Inflammatory macrophage treated with lipopolysaccharide for 4 hours (primary cell): Measurements from ENCODE around the gene STPG2.

ENCODE experiments used
- DNase-seq: peaks from one replicate; pipeline ENCODE4 v3.0.0-alpha.2; 2020

STPG2 gene

GRCh38 chr4:98092833-98093439, 50.3 kb downstream of the STPG2 start:
- peak; percentile 3 for DNase-seq

GRCh38 chr4:98081936-98082335, 61.3 kb downstream of the STPG2 start:
- DNase-seq, result no peak

DNA sequence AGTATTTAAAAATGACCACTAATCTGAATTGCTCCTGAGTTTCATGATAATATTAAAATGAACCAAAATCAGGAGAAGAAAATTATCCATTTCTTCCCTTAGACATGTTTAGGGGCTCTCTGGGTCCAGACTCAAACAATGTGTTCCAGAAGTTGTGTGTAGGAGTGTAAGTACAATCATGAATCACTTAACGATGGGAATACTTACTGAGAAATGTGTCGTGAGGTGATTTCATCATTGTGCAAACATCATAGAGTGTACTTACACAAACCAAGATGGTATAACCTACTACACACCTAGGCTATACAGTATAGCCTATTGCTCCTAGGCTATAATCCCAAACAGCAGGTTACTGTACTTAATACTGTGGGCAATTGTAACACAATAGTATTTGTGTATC, 74.8 kb downstream of the STPG2 start:
- DNase-seq, result no peak

DNA sequence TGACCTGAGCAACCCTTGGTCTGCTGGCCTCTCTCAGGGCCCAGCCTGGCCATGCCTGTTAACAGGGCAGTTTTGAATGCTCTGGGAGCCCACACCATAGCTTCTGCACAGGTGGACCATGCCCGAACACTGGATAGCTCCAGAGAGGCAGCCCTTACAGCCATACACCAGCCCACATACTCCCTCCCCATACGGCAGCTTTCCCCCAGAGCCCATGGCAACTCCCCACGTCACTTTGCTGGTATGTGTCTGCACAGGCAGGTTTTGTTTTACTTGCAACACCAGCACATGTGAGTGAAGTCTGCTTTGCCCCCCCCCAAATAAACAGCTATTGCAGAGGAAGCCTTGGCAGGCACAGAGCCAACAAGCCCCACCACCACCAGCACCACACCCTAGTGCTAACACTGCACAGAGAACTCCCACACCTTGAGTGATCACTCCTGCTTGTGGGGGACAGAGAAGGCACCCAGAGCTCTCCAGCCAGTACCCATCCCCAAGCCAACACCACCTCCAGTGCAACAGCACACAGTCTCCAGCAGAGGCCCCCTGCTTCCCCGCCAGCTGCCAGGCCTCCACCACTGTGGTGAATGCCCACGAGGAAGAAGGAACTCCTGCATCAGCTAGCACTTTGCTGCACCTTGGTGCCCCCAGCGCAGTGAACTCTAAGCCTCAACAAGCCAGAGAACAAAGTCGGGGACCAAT, 87.3 kb downstream of the STPG2 start:
- DNase-seq, result no peak

GRCh38 chr4:98046665-98047064, 96.6 kb downstream of the STPG2 start:
- no peak for DNase-seq

GRCh38 chr4:98030059-98030458, 113.2 kb downstream of the STPG2 start:
- DNase-seq, result no peak

GRCh38 chr4:98027827-98028226, 115.4 kb downstream of the STPG2 start:
- no peak for DNase-seq

GRCh38 chr4:98026362-98026761, 116.9 kb downstream of the STPG2 start:
- DNase-seq, result no peak

GRCh38 chr4:98006814-98007412, 136.4 kb downstream of the STPG2 start:
- DNase-seq, result no peak

DNA sequence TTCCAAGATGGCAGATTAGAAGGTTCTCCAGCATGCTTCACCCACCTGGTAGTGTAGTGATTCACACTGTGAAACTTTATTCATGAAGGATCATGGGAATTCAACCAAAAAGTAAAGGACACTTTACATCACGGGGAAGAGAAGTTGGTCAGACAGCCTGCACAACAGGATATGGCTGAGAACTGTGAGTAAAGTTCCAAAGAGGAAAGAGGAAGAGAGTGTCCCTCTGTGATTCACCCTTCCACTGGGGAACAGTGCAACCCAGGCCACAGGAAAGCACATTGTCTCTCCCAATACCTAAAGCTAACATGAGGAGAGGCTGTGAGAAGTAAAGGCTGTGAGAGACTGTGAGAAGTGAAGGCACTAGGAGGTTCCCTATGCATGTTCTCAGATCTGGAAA, 137.2 kb downstream of the STPG2 start:
- no peak for DNase-seq

DNA sequence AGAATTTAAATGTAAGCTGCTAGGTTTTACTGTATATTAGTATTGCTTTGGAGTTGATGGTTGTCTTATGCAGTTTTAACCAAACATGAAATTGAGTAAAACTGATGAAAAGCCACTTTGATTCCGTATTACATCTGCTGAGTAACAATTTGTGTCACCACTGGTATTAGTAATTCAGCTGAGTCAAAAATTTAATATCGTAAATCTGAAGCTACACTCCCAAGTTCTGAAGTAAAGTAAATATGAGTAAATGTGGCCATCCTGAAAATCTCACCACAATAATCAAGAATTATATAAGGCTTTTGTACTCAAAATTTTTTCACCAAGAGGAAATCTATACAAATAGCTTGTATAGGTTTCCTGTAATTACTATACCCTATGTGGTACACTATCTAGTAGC, 142.3 kb downstream of the STPG2 start:
- DNase-seq, result no peak

DNA sequence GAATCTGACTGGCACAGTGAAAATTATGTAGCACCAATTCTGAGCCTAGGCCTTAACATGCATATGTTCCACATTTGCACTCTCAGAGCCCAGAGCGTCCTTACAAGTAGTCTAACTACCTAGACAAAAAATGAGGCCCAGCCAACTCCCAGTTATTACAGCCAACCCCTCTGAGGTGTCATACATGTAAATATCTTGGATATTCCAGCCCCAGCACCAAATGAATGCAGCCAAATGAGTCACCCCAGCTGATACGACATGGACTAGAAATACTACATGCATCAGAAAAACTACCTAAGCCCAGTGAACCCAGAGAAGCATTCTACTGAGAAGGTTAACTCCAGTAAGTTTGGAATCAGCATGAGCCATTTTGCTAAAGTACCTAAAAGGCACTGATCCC, 145.1 kb downstream of the STPG2 start:
- DNase-seq, result no peak

GRCh38 chr4:97994765-97995465, 148.4 kb downstream of the STPG2 start:
- DNase-seq, result no peak

- DNase-seq, result no peak
These were observed 152.9 kb downstream of the STPG2 start for GRCh38 chr4:97990409-97990808.

DNA sequence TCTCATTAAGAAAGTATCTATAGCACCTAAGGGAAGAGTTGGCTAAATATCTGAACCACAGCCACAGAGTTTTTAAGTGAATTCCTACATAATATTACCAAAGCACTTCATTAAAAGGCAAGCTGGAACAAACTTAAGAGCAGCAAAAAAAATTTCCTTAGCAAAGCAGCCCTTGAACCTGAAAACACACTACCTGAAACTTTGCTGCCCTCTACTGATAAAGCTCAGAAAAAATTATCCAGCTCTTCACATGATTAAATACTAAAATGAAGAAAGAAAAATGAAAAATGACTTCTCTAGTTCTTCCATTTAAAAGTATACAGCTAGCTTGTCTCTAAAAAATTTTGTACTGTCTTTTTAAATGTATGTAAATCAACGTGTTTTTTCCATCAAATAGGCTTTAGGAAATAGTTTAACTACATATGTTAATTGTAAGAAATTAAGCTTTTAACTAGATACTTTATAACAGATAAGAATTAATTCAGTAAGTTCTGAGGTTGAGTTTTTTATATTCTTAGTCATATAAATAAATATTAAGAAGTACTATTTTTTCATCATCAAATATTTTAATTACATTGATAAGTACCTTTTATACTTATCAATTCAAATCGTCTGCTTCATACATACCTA, 156.1 kb downstream of the STPG2 start:
- peak; percentile 1 for DNase-seq

GRCh38 chr4:97984545-97985131, 158.6 kb downstream of the STPG2 start:
- DNase-seq, result no peak

DNA sequence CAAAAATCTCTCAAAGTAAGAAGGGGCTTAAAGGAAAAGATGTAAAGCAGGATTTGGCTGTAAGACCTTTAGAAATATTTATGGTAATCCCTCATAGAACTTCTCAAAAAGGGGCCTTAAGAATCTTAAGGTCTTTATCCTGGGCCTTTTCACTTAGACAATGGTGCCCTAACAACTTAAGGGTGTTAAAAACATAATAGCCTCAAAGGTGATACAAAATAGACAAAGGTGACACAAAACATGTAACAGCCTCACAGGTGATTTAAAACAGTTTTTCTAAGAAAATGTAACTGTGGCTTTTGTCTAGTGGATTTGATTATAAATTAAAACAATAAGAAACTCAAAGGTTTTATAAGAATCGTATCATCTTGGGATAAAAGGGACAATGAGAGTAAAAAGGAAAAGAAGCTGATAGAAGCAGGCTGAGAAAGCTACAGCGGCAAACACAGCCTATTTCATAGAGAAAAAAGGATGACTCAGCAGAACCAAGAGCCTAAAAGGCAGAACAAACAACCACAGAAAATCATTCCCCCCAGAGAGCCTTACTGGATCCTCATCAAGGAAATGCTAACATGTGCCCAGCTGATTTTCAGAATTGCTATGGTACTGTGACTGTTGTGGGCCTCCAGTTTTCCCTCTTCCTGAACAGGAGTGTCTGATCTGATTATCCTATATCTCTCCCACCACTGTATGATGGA, 164.3 kb downstream of the STPG2 start:
- DNase-seq, result no peak

DNA sequence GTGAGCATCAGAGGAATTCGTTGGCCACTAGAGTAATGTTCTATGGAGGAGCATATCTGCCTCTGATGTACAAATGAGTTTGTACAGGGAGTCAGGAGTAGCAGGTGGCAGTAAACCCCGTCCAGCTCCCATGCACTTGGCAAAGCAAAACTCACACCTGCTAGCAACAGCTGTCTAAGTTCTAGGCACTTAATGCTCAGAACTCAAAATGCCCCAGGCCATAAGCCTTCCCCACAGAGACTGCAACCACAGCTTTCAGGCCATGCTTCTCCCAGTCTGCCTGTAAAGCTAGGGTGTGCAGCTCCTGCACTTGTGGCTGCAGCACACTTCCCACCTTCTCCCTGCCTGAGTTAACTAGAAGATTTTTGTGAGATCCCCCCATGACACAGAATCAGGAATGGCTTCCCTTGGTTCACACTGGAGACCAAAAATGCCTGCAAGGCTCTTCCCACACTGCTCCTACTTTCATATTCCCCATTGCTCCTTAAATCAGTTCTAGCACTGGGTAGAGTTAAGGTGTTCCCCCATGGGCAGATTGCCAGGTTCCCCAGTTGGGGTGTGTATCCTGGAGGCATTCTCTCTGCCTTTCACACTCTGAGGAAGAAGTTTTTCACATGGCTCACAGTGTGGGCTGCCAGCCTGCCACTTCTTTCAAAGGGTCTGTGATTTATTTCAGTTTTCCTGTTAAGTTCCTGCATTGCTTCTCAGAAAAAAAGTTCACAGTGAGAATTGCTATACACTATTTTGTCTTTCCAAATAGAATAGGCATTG, 189.9 kb downstream of the STPG2 start:
- DNase-seq, result no peak

DNA sequence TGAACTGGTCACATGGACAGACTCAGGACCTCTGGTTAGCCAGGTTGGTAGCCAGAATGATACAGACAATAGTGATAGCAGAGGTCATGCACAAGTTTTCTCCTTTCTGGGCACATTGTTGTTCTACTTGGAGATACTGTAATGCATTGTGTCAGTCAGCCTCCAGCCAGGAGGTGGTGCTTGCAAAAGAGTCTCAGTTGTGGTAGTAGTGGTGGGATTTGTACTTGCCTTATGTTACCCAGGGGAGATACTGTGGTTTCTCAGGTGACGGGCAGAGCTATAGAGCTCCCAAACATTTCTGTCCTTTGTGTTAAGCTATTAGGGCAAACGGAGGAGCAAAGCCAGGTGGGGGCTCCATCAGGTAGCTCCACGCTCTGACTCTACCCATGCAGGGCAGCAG, 190.5 kb downstream of the STPG2 start:
- DNase-seq, result no peak

- DNase-seq, result no peak
These were observed 192.4 kb downstream of the STPG2 start for GRCh38 chr4:97950836-97951235.

GRCh38 chr4:97942951-97943350, 200.3 kb downstream of the STPG2 start:
- DNase-seq, result no peak

- no peak for DNase-seq
These were observed 201.1 kb downstream of the STPG2 start for GRCh38 chr4:97942137-97942536.
